Measurements from ENCODE around the gene CNTN4. TPM values are rescaled to one million over a fixed set of nuclear protein-coding genes. Genes with fewer than 3 reads are reported as not detected.

CNTN4 gene
- total and polyA plus RNA-seq, 2 experiments from 2014 or later = 0.91 to 4.0 TPM

GRCh38 chr3:2635511-2635910 is 536.8 kb downstream of the CNTN4 start:
- Mint-ChIP-seq H3K4me3 (no peak overlapping the region), H3K27ac (no peak overlapping the region), H3K9me3 (peaks cover 90% of the 10 kb centered on the region), H3K27me3 (ENCODE audit: insufficient read depth, low read depth, poor library complexity) (no peaks in the 10 kb centered on the region), H3K36me3 (ENCODE audit: low read depth) (peaks cover 38% of the 10 kb centered on the region), H3K4me1 (no peaks in the 10 kb centered on the region)
- Histone ChIP-seq H2AFZ (no peak overlapping the region), H3K27ac (ENCODE audit: low read depth) (no peak overlapping the region), H3K4me3 (no peak overlapping the region), H3K4me1 (ENCODE audit: insufficient read depth) (no peaks in the 10 kb centered on the region), H3K9me2 (ENCODE audit: insufficient read depth) (no peaks in the 10 kb centered on the region; the same call in 1 of the 2 replicates), H3F3A (replicated peaks; ENCODE audit: low read depth) (no peaks in the 10 kb centered on the region), H3K79me2 (replicated peaks; ENCODE audit: insufficient read depth) (no peaks in the 10 kb centered on the region), H3K4me2 (no peak overlapping the region), H3K36me3 (ENCODE audit: insufficient read depth) (no peaks in the 10 kb centered on the region), H4K20me1 (replicated peaks; ENCODE audit: insufficient read depth) (no peaks in the 10 kb centered on the region), H3K27me3 (ENCODE audit: insufficient read depth) (no peaks in the 10 kb centered on the region)
- ATAC-seq (no peak), DNase-seq (ENCODE audit: low spot score) (no peak)
- TF ChIP-seq STAT1 (IDR thresholded peaks at IDR 0.05; ENCODE audit: unreplicated experiment) = no peak
- no peak for TF ChIP-seq REST (IDR thresholded peaks at IDR 0.05; ENCODE audit: unreplicated experiment)
- TF ChIP-seq EZH2phosphoT487 (IDR thresholded peaks at IDR 0.05; ENCODE audit: unreplicated experiment) = no peak
- TF ChIP-seq CREB1 (CRISPR knock-in tag; IDR thresholded peaks at IDR 0.05; ENCODE audit: low read depth) = no peak
- no peak for TF ChIP-seq ZNF462 (CRISPR knock-in tag; IDR thresholded peaks at IDR 0.05)
- TF ChIP-seq ZNF114 (CRISPR knock-in tag; IDR thresholded peaks at IDR 0.05) = no peak
- TF ChIP-seq EZH2 (IDR thresholded peaks at IDR 0.05; ENCODE audit: low read depth, unreplicated experiment) = no peak
- no peak for TF ChIP-seq JUNB (IDR thresholded peaks at IDR 0.05; ENCODE audit: unreplicated experiment)
- TF ChIP-seq CTCF (conservative IDR thresholded peaks at IDR 0.05; ENCODE audit: low read depth in 2 of 2) = no peak
- no peak for TF ChIP-seq NANOG (IDR thresholded peaks at IDR 0.05; ENCODE audit: borderline replicate concordance)
- TF ChIP-seq POLR2AphosphoS5 (IDR thresholded peaks at IDR 0.05; ENCODE audit: low read depth) = no peak
- no peak for TF ChIP-seq ZNF331 (CRISPR knock-in tag; IDR thresholded peaks at IDR 0.05; ENCODE audit: low read depth)
- no peak for TF ChIP-seq ETS1 (IDR thresholded peaks at IDR 0.05)

Data from GM23338 (cell line).